ENCODE data around the gene FARS2.

FARS2 gene

DNA sequence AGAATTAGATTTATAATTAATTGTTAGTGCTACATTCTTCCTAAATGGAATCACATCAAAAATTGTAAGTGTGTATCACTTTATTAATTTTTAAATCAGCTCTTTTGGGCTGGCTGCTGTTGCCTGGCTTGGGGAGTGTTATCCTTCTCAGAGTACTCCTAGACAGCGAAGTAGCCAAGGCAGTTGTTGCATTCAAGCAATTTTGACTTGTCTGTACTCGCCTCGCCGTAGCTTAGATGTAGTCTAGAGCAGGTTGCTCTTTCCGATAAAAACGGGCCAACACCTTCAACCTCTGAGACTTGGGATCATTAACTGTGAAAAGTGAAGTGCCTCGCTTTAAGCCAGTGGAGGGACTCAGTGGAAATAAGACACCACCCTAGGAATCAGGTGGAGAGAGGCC, 151.3 kb downstream of the FARS2 start:
- in situ Hi-C loops (cut with MboI; ENCODE audit: low sequenced_read_pairs): no loop called here

- in situ Hi-C loops (cut with MboI; ENCODE audit: low sequenced_read_pairs): no loop called here
These were observed 154.9 kb downstream of the FARS2 start for GRCh38 chr6:5416250-5416649.

DNA sequence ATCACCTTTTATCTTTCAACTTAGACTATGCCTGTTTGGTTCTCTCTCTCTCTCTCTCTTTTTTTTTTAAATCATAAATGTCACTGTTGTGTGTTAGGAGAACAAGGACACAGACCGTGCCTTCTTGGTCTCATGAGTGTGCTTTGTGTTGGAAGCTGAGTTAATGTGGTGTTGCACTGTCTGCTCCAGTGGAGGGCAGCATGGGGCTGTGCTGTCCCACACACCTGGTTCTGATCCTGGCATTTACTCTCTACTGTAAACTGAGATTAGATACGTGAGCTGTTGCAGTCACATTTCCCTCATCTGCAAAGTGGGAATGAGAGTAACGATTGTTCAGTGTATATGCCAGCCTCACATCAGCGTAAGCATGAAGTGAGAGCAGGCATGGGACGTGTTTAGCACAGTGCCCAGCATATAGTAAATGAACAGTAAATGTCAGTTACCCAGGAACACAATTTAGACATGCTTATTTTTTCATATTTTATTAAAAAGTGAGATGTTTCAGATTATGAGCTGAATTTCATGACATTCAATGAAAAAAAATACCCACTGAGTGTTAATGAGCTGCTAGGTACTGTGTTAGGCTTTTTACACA, 161.1 kb downstream of the FARS2 start:
- in situ Hi-C loops (cut with MboI; ENCODE audit: low sequenced_read_pairs): no loop called here

GRCh38 chr6:5423251-5423650, 161.9 kb downstream of the FARS2 start:
- in situ Hi-C loops (cut with MboI; ENCODE audit: low sequenced_read_pairs): no loop called here

GRCh38 chr6:5424726-5425125, 163.4 kb downstream of the FARS2 start:
- in situ Hi-C loops (cut with MboI; ENCODE audit: low sequenced_read_pairs): no loop called here

- in situ Hi-C loops (cut with MboI; ENCODE audit: low sequenced_read_pairs): no loop called here
These were observed 164.0 kb downstream of the FARS2 start for GRCh38 chr6:5425267-5425666.

DNA sequence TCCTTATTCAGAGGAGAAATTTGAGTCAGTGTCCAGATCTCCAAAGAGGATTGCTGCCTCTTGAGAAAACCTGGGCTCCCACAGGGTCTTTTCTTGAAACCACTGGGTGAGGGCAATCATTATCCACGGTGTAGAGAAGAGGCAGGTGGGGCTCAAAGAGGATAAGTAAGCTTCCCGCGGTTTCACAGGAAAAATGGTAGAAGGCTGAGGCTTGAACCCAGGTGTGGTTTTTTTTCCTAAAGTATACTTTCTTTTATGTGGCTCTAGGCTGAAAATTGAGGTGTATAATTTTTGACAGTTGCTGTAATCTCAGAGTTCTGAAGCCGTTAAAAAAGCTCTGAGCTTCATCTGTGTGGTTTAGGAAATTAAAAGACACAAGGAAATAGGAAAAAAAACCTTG, 164.5 kb downstream of the FARS2 start:
- in situ Hi-C loops (cut with MboI; ENCODE audit: low sequenced_read_pairs): no loop called here

- in situ Hi-C loops (cut with MboI; ENCODE audit: low sequenced_read_pairs): no loop called here
These were observed 166.3 kb downstream of the FARS2 start for GRCh38 chr6:5427586-5427985.

DNA sequence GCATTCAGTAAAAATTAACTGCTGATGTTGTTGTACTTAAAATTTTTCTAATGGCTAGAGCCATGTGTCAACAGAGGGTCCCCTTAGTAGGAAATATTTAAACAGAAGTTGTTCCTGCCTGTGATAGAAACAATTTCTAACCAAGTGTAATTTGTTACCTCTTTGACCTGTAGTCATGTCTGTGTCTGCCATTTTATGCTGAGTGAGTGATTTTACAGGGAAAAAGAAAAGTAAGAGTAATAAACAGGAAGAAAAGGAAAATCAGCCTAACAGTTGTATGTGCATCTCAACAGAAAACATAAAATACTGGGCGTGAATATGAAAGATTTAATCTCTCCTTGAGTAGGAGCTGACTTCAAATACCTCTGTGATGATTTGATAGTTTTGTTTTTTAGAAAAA, 172.0 kb downstream of the FARS2 start:
- in situ Hi-C loops (cut with MboI; ENCODE audit: low sequenced_read_pairs): no loop called here

DNA sequence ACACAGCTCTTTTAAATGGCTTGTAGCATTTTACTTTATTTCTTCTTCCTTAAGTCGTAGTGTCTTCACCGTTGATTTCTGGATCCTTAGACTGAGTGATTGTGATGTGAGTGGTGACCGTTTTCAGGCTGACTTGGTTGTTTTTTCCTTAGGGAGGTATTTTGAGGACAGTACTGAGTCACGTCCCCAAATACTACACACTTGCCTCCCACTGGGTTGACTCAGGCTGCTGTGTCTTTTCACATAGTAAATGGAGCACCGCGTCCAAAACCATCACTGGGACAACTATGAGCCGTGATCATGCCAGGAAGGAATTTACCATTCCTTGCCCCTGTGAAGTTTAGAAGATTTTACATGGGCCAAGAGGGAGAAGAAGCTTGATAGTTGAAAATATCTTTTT, 174.1 kb downstream of the FARS2 start:
- in situ Hi-C loops (cut with MboI; ENCODE audit: low sequenced_read_pairs): no loop called here

GRCh38 chr6:5438922-5439584, 177.7 kb downstream of the FARS2 start:
- in situ Hi-C loops (cut with MboI; ENCODE audit: low sequenced_read_pairs): no loop called here

GRCh38 chr6:5439749-5440148, 178.4 kb downstream of the FARS2 start:
- in situ Hi-C loops (cut with MboI; ENCODE audit: low sequenced_read_pairs): no loop called here

- in situ Hi-C loops (cut with MboI; ENCODE audit: low sequenced_read_pairs): no loop called here
These were observed 181.0 kb downstream of the FARS2 start for GRCh38 chr6:5442319-5442718.

DNA sequence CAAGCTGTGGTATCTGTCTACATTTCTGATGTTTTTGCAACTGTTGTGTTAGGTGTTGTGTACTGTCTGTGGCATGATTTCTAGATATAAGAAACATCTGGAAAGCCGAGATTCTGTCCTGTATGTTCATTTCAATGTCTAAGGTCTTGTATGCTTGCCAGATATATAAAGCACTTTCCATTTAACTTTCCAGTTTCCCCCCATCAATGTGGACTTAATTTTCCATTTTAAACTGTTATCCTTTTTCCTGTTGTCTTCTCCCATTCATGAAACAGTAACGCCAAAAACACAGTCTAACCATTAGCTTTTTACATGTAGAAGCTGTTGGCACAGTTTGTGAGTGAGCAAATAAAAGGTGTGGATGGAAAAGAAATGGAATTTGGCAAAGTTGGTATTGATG, 181.6 kb downstream of the FARS2 start:
- in situ Hi-C loops (cut with MboI; ENCODE audit: low sequenced_read_pairs): no loop called here

DNA sequence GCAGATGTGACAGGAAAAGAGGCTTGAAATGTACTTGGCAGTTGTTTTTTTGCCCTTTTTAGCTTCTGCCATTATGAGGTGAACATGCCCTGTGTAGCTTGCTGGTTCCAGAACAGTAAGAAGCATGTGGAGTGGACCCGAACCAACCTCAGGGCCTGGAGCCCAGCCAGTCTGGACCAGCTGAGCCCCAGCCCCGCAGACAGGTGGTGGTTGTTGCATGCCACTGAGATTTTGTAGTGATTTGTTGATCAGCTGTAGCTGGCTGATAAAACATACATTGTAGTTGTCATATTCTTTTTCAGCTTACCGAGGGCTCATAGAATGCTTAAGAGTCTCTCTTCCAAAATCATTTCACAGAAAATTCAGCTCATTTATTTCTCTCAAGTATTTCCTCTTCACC, 182.2 kb downstream of the FARS2 start:
- in situ Hi-C loops (cut with MboI; ENCODE audit: low sequenced_read_pairs): no loop called here

DNA sequence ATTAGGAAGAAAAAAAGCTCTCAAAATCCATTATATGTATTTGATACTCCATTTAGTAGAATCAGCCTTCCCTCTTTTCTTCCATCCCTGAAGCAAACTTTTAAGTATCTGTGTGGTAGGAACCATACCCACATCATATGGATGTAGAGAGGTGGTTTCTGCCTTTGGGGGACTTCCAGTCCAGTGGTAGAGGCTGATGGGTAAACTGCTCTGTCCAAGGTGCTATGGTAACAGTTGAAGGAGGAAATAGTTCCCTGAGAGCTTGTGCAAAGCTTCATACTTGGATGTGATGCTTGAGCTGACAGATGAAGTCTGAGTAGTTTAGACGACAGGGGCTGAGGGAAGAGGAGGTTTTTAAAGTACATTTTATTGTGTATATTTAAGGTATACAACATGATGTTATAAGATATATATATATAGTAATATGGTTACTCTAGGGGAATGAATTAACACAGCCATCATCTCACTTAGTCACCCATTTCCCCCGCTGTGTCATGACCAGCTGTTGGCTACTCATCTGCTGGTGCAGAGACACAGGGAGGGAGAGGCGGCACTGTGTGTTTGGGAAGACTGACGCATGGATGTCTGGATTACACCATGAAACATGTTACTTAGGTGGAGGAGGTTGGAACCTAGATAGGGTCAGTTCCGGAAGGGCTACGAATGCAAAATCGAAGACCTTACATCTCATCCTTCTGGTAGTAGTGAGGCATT, 185.2 kb downstream of the FARS2 start:
- in situ Hi-C loops (cut with MboI; ENCODE audit: low sequenced_read_pairs): no loop called here

GRCh38 chr6:5447921-5448320, 186.6 kb downstream of the FARS2 start:
- in situ Hi-C loops (cut with MboI; ENCODE audit: low sequenced_read_pairs): no loop called here

- in situ Hi-C loops (cut with MboI; ENCODE audit: low sequenced_read_pairs): no loop called here
These were observed 188.8 kb downstream of the FARS2 start for GRCh38 chr6:5450073-5450472.

- in situ Hi-C loops (cut with MboI; ENCODE audit: low sequenced_read_pairs): no loop called here
These were observed 192.2 kb downstream of the FARS2 start for GRCh38 chr6:5453546-5453945.

DNA sequence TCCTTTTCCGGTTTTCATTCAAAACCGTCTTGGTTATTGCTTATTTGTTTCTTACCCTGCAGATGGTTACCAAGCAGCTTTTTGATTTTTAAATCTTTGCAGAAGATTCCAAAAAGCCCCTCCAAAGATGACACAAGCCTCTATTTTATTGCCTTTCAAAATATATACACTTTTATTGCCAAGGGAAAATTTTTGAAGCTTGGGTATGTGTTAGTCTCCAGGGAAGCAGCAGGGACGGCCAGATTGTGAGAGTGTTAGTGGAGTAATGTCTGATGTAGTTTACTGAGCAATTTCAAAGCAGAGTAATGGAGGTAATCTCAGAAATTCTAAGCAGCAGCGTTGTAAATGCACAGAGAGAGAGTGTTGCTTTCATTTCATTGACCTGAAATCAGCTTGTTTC, 193.8 kb downstream of the FARS2 start:
- in situ Hi-C loops (cut with MboI; ENCODE audit: low sequenced_read_pairs): no loop called here

- in situ Hi-C loops (cut with MboI; ENCODE audit: low sequenced_read_pairs): no loop called here
These were observed 195.7 kb downstream of the FARS2 start for GRCh38 chr6:5457041-5457440.

GRCh38 chr6:5457983-5458683, 196.8 kb downstream of the FARS2 start:
- in situ Hi-C loops (cut with MboI; ENCODE audit: low sequenced_read_pairs): no loop called here
